ENCODE results near the gene TCF12.

The TCF12 gene

GRCh38 chr15:57335719-57336118 lies 417.3 kb downstream of the TCF12 start:
- Mint-ChIP-seq H3K36me3 (ENCODE audit: low read depth) (no peaks in the 10 kb centered on the region), H3K27me3 (ENCODE audit: low read depth) (no peaks in the 10 kb centered on the region), H3K4me3 (no peak overlapping the region), H3K9me3 (no peaks in the 10 kb centered on the region), H3K4me1 (ENCODE audit: low read depth) (no peaks in the 10 kb centered on the region), H3K27ac (no peak overlapping the region)
- DNase-seq (ENCODE audit: low spot score) = no peak

- Mint-ChIP-seq H3K36me3 (ENCODE audit: low read depth) (no peaks in the 10 kb centered on the region), H3K4me1 (ENCODE audit: low read depth) (no peaks in the 10 kb centered on the region), H3K4me3 (no peak overlapping the region), H3K27ac (no peak overlapping the region), H3K9me3 (no peaks in the 10 kb centered on the region), H3K27me3 (ENCODE audit: low read depth) (no peaks in the 10 kb centered on the region)
- DNase-seq (ENCODE audit: low spot score) = no peak
These were observed 419.5 kb downstream of the TCF12 start for GRCh38 chr15:57337868-57338411.

GRCh38 chr15:57339321-57339720 lies 420.9 kb downstream of the TCF12 start:
- no peak overlapping the region for H3K27ac Mint-ChIP-seq
- H3K4me3 Mint-ChIP-seq = no peak overlapping the region
- H3K36me3 Mint-ChIP-seq (ENCODE audit: low read depth) = no peaks in the 10 kb centered on the region
- H3K27me3 Mint-ChIP-seq (ENCODE audit: low read depth) = no peaks in the 10 kb centered on the region
- H3K9me3 Mint-ChIP-seq = no peaks in the 10 kb centered on the region
- no peaks in the 10 kb centered on the region for H3K4me1 Mint-ChIP-seq (ENCODE audit: low read depth)
- DNase-seq (ENCODE audit: low spot score) = no peak

Measured in T-helper 2 cell treated with Interferon-gamma antibody and Interleukin-4, amounts not matched to agents 5 μg/mL and 100 μg/mL, for 36 hours (primary cell).